ENCODE measurements around the gene GFOD1. TPM values are rescaled to one million over a fixed set of nuclear protein-coding genes. Genes with fewer than 3 reads are reported as not detected.

GFOD1 gene
- total RNA-seq, 1 donor from 2014 or later, result 16.3 TPM

GRCh38 chr6:13412639-13413465 is 74.5 kb downstream of the GFOD1 start:
- no peak for DNase-seq (ENCODE audit: low read depth)
- H3K4me3 ChIP-seq (ENCODE audit: low read depth, low read length), result no peak overlapping the region
- FAIRE-seq, result no peak
- H3K36me3 ChIP-seq (ENCODE audit: control insufficient read depth, insufficient read depth, low read length), result no peaks in the 10 kb centered on the region
- TF ChIP-seq CTCF (IDR thresholded peaks at IDR 0.05; ENCODE audit: insufficient read depth, low read length, severe bottlenecking), result no peak
- no peaks in the 10 kb centered on the region for H3K27me3 ChIP-seq (ENCODE audit: control insufficient read depth, insufficient read depth, low read length)

GRCh38 chr6:13412211-13412610 is 75.2 kb downstream of the GFOD1 start:
- Histone ChIP-seq H3K36me3 (ENCODE audit: control insufficient read depth, insufficient read depth, low read length) (no peaks in the 10 kb centered on the region), H3K27me3 (ENCODE audit: control insufficient read depth, insufficient read depth, low read length) (no peaks in the 10 kb centered on the region), H3K4me3 (ENCODE audit: low read depth, low read length) (no peak overlapping the region)
- TF ChIP-seq CTCF (IDR thresholded peaks at IDR 0.05; ENCODE audit: insufficient read depth, low read length, severe bottlenecking), result no peak
- FAIRE-seq, result no peak
- DNase-seq (ENCODE audit: low read depth), result no peak

GRCh38 chr6:13411484-13411883 is 75.9 kb downstream of the GFOD1 start:
- no peaks in the 10 kb centered on the region for H3K36me3 ChIP-seq (ENCODE audit: control insufficient read depth, insufficient read depth, low read length)
- DNase-seq (ENCODE audit: low read depth), result no peak
- H3K27me3 ChIP-seq (ENCODE audit: control insufficient read depth, insufficient read depth, low read length), result no peaks in the 10 kb centered on the region
- no peak overlapping the region for H3K4me3 ChIP-seq (ENCODE audit: low read depth, low read length)
- FAIRE-seq, result no peak
- no peak for TF ChIP-seq CTCF (IDR thresholded peaks at IDR 0.05; ENCODE audit: insufficient read depth, low read length, severe bottlenecking)

- TF ChIP-seq CTCF (IDR thresholded peaks at IDR 0.05; ENCODE audit: insufficient read depth, low read length, severe bottlenecking), result no peak
- H3K27me3 ChIP-seq (ENCODE audit: control insufficient read depth, insufficient read depth, low read length), result no peaks in the 10 kb centered on the region
- FAIRE-seq (no peak), DNase-seq (ENCODE audit: low read depth) (no peak)
- H3K36me3 ChIP-seq (ENCODE audit: control insufficient read depth, insufficient read depth, low read length), result no peaks in the 10 kb centered on the region
- H3K4me3 ChIP-seq (ENCODE audit: low read depth, low read length), result no peak overlapping the region
These were observed 77.4 kb downstream of the GFOD1 start for GRCh38 chr6:13409991-13410390.

- DNase-seq (ENCODE audit: low read depth) (peak; percentile 97), FAIRE-seq (peak; percentile 89)
- H3K36me3 ChIP-seq (ENCODE audit: control insufficient read depth, insufficient read depth, low read length), result no peaks in the 10 kb centered on the region
- no peaks in the 10 kb centered on the region for H3K27me3 ChIP-seq (ENCODE audit: control insufficient read depth, insufficient read depth, low read length)
- no peak overlapping the region for H3K4me3 ChIP-seq (ENCODE audit: low read depth, low read length)
- no peak for TF ChIP-seq CTCF (IDR thresholded peaks at IDR 0.05; ENCODE audit: insufficient read depth, low read length, severe bottlenecking)
These were observed 79.4 kb downstream of the GFOD1 start for GRCh38 chr6:13407709-13408695.
